ENCODE results near the gene C15orf61. TPM values are rescaled to one million over a fixed set of nuclear protein-coding genes. Genes with fewer than 3 reads are reported as not detected.

The C15orf61 gene
- total and polyA plus RNA-seq, 9 donors = 4.7 to 8.2 (median 6.3) TPM

DNA sequence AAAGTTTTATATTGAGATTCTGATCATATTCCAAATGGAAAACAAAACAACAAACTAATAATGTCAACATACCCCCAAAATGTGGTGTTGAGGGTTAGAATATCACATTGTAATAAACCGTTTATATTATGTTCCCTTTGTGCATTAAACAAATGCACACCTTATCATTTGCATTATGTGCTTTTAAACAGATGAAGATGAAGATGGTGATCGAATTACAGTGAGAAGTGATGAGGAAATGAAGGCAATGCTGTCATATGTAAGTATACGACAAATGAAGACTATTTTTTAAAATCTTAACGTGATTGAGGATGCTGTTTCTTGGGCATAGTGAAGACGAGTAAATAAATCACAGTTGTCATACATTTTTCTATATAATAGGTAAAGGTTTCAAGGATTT, 42.2 kb downstream of the C15orf61 start:
- Histone ChIP-seq H3K4me1 (ENCODE audit: control insufficient read depth, insufficient read depth, low read length) (peaks cover 2% of the 10 kb centered on the region), H3K9me3 (replicated peaks; ENCODE audit: control insufficient read depth, low read depth, low read length) (no peaks in the 10 kb centered on the region), H3K27me3 (ENCODE audit: control insufficient read depth, insufficient read depth, low read length) (no peaks in the 10 kb centered on the region), H3K4me3 (ENCODE audit: low read length) (no peak overlapping the region), H3K36me3 (ENCODE audit: control insufficient read depth, insufficient read depth, low read length) (peaks cover 8% of the 10 kb centered on the region), H3K27ac (ENCODE audit: low read length) (no peak overlapping the region)
- DNase-seq = no peak
- WGBS (ENCODE audit: insufficient coverage) = 83% methylated on average over 1 of the region's 5 CpGs

GRCh38 chr15:67564021-67564967, 43.4 kb downstream of the C15orf61 start:
- H3K4me1 ChIP-seq (ENCODE audit: control insufficient read depth, insufficient read depth, low read length) = no peaks in the 10 kb centered on the region
- H3K9me3 ChIP-seq (replicated peaks; ENCODE audit: control insufficient read depth, low read depth, low read length) = no peaks in the 10 kb centered on the region
- no CpG with 5 or more reads among the region's 2 CpGs for WGBS (ENCODE audit: insufficient coverage)
- no peak overlapping the region for H3K27ac ChIP-seq (ENCODE audit: low read length)
- no peak overlapping the region for H3K4me3 ChIP-seq (ENCODE audit: low read length)
- no peaks in the 10 kb centered on the region for H3K27me3 ChIP-seq (ENCODE audit: control insufficient read depth, insufficient read depth, low read length)
- DNase-seq = no peak
- no peaks in the 10 kb centered on the region for H3K36me3 ChIP-seq (ENCODE audit: control insufficient read depth, insufficient read depth, low read length)

GRCh38 chr15:67564968-67565345, 44.0 kb downstream of the C15orf61 start:
- H3K9me3 ChIP-seq (replicated peaks; ENCODE audit: control insufficient read depth, low read depth, low read length) = no peaks in the 10 kb centered on the region
- H3K4me3 ChIP-seq (ENCODE audit: low read length) = no peak overlapping the region
- DNase-seq = no peak
- no peaks in the 10 kb centered on the region for H3K4me1 ChIP-seq (ENCODE audit: control insufficient read depth, insufficient read depth, low read length)
- H3K36me3 ChIP-seq (ENCODE audit: control insufficient read depth, insufficient read depth, low read length) = peaks cover 3% of the 10 kb centered on the region
- WGBS (ENCODE audit: insufficient coverage) = 90% methylated on average over 2 of the region's 3 CpGs
- no peaks in the 10 kb centered on the region for H3K27me3 ChIP-seq (ENCODE audit: control insufficient read depth, insufficient read depth, low read length)
- no peak overlapping the region for H3K27ac ChIP-seq (ENCODE audit: low read length)

- DNase-seq = no peak
- H3K27ac ChIP-seq (ENCODE audit: low read length) = no peak overlapping the region
- WGBS (ENCODE audit: insufficient coverage) = 40% methylated on average over 2 of the region's 3 CpGs
These were observed 48.7 kb downstream of the C15orf61 start for GRCh38 chr15:67569668-67570067.

DNA sequence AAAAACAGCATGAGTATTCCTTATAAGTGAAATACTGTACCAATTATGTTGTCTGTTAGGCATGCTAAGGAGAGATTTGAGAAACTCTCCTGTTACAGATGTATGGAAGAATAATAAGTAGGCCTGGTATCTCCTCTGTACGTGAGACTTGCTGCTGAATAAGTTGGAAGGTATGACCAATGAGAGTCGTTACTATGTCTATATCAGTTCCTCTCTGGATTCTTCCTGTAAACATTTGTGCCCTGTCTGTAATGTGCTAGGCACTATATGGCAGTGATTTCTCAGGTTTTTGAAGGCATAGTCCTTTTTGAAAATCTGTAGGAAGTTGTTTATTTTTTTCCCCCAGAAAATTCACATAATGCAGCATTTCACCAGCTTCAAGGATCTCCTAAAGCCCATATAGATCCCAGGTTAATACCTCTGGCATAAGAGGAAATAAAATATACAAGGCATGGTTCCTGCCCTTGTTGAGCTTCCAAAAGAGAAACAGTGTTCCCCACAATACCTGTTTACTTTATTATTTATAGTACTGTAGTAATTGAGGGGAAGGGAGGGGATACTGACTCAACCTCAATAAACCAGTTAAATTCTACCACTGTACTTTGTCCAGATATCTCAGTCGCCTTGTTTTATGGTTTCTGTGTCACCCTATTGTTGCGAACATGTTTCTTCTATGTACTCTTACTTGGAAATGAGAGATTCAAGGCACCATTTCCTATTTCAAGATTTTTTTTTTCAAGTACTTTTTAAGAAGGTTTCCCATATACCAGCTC, 50.1 kb downstream of the C15orf61 start:
- no peak for DNase-seq
- Histone ChIP-seq H3K4me3 (ENCODE audit: low read length) (no peak overlapping the region), H3K4me1 (ENCODE audit: control insufficient read depth, insufficient read depth, low read length) (no peaks in the 10 kb centered on the region), H3K27me3 (ENCODE audit: control insufficient read depth, insufficient read depth, low read length) (no peaks in the 10 kb centered on the region), H3K9me3 (replicated peaks; ENCODE audit: control insufficient read depth, low read depth, low read length) (no peaks in the 10 kb centered on the region), H3K27ac (ENCODE audit: low read length) (no peak overlapping the region), H3K36me3 (ENCODE audit: control insufficient read depth, insufficient read depth, low read length) (peaks cover 9% of the 10 kb centered on the region)
- no CpG with 5 or more reads among the region's 4 CpGs for WGBS (ENCODE audit: insufficient coverage)

More at GRCh38 chr15:67569668-67570067, 48.7 kb downstream of the C15orf61 start:
- H3K9me3 ChIP-seq (replicated peaks; ENCODE audit: control insufficient read depth, low read depth, low read length) = no peaks in the 10 kb centered on the region
- no peaks in the 10 kb centered on the region for H3K27me3 ChIP-seq (ENCODE audit: control insufficient read depth, insufficient read depth, low read length)
- no peak overlapping the region for H3K4me3 ChIP-seq (ENCODE audit: low read length)
- peaks cover 9% of the 10 kb centered on the region for H3K36me3 ChIP-seq (ENCODE audit: control insufficient read depth, insufficient read depth, low read length)
- no peaks in the 10 kb centered on the region for H3K4me1 ChIP-seq (ENCODE audit: control insufficient read depth, insufficient read depth, low read length)

- H3K9me3 ChIP-seq (replicated peaks; ENCODE audit: control insufficient read depth, low read depth, low read length) = no peaks in the 10 kb centered on the region
- H3K27ac ChIP-seq (ENCODE audit: low read length) = no peak overlapping the region
- no peak overlapping the region for H3K4me3 ChIP-seq (ENCODE audit: low read length)
- no peaks in the 10 kb centered on the region for H3K4me1 ChIP-seq (ENCODE audit: control insufficient read depth, insufficient read depth, low read length)
- WGBS (ENCODE audit: insufficient coverage) = 94% methylated on average over 2 of the region's 5 CpGs
- peaks cover 9% of the 10 kb centered on the region for H3K36me3 ChIP-seq (ENCODE audit: control insufficient read depth, insufficient read depth, low read length)
- H3K27me3 ChIP-seq (ENCODE audit: control insufficient read depth, insufficient read depth, low read length) = no peaks in the 10 kb centered on the region
- DNase-seq = no peak
These were observed 50.9 kb downstream of the C15orf61 start for GRCh38 chr15:67571648-67572415.

DNA sequence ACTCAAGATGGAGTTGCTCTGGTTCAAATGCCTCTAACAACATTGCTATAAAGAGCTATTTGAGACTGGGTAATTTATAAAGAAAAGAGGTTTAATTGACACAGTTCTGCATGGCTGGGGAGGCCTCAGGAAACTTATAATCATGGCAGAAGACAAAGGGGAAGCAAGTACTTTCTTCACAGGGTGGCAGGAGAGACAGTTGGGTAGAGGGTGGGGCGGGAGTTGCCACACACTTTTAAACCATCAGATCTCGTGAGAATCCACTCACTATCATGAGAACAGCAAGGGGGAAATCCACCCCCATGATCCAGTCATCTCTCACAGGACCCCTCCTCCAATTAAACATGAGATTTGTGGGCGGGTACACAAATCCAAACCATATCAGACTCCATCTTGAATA, 52.3 kb downstream of the C15orf61 start:
- no CpG with 5 or more reads among the region's 3 CpGs for WGBS (ENCODE audit: insufficient coverage)

DNA sequence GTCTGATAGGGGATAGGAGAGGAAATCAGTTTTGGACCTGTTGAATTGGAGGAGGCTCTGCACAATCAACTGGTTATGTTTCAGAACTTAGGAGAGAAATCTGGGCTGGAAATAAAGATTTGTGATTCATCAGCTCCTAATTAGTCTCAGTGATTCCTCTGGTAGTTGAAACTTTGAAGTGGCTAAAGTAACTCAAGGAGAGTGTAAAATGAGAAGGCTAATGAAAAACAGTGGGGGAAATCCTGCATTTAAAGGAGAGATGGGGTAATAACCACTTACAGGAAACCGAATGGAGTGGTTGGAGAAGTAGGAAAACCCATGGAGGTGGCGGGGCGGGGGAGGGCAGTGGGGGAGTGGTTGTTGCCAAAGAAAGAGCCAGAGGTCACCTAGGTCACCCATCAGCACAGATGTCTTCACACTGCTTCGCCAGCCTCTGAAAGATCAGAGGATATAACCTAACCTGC, 54.1 kb downstream of the C15orf61 start:
- H3K36me3 ChIP-seq (ENCODE audit: control insufficient read depth, insufficient read depth, low read length) = peaks cover 6% of the 10 kb centered on the region
- 40% methylated on average over 1 of the region's 4 CpGs for WGBS (ENCODE audit: insufficient coverage)
- H3K27ac ChIP-seq (ENCODE audit: low read length) = no peak overlapping the region
- no peaks in the 10 kb centered on the region for H3K4me1 ChIP-seq (ENCODE audit: control insufficient read depth, insufficient read depth, low read length)
- no peaks in the 10 kb centered on the region for H3K27me3 ChIP-seq (ENCODE audit: control insufficient read depth, insufficient read depth, low read length)
- no peaks in the 10 kb centered on the region for H3K9me3 ChIP-seq (replicated peaks; ENCODE audit: control insufficient read depth, low read depth, low read length)
- DNase-seq = no peak
- H3K4me3 ChIP-seq (ENCODE audit: low read length) = no peak overlapping the region

More for the DNA sequence above, 52.3 kb downstream of the C15orf61 start:
- peaks cover 9% of the 10 kb centered on the region for H3K36me3 ChIP-seq (ENCODE audit: control insufficient read depth, insufficient read depth, low read length)
- no peaks in the 10 kb centered on the region for H3K27me3 ChIP-seq (ENCODE audit: control insufficient read depth, insufficient read depth, low read length)
- no peak overlapping the region for H3K27ac ChIP-seq (ENCODE audit: low read length)
- no peaks in the 10 kb centered on the region for H3K9me3 ChIP-seq (replicated peaks; ENCODE audit: control insufficient read depth, low read depth, low read length)
- DNase-seq = no peak
- H3K4me3 ChIP-seq (ENCODE audit: low read length) = no peak overlapping the region
- H3K4me1 ChIP-seq (ENCODE audit: control insufficient read depth, insufficient read depth, low read length) = no peaks in the 10 kb centered on the region

- WGBS (ENCODE audit: insufficient coverage) = 100% methylated on average over 1 of the region's 4 CpGs
- Histone ChIP-seq H3K36me3 (ENCODE audit: control insufficient read depth, insufficient read depth, low read length) (peaks cover 3% of the 10 kb centered on the region), H3K27ac (ENCODE audit: low read length) (no peak overlapping the region), H3K9me3 (replicated peaks; ENCODE audit: control insufficient read depth, low read depth, low read length) (no peaks in the 10 kb centered on the region), H3K4me1 (ENCODE audit: control insufficient read depth, insufficient read depth, low read length) (no peaks in the 10 kb centered on the region), H3K4me3 (ENCODE audit: low read length) (no peak overlapping the region), H3K27me3 (ENCODE audit: control insufficient read depth, insufficient read depth, low read length) (no peaks in the 10 kb centered on the region)
- DNase-seq = no peak
These were observed 57.2 kb downstream of the C15orf61 start for GRCh38 chr15:67578020-67578600.

Data from muscle of leg (tissue), 11 donors.